ENCODE data around the gene RPS6KC1. TPM values are rescaled to one million over a fixed set of nuclear protein-coding genes. Genes with fewer than 3 reads are reported as not detected.
A peak's percentile ranks its signal among the peaks of the same experiment; 100 is the strongest.

The RPS6KC1 gene
- total and polyA plus RNA-seq, 9 of the 15 experiments (the other 6 are each of a cell fraction or from before 2014, with no cell fraction given), result 4.3 to 34.6 (median 20.9) TPM

DNA sequence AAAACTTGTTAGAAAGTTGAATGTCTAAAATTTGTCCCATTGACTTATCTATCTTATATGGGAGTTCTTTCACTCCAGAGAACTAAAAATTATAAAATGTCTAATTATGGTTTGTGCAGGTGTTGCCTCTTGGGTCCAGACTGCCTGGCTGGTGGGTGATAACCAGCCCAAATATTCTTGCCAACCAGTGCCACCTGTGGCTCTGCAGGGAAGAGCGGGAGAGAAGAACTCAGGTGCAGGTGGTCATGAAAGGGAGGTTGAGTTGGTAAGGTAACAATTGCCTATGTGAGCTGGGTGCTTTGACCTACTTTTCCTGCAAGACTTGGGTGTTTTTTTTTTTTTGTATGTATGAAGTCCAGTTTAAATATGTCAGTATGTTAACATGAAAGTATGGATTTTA, 10.2 kb downstream of the RPS6KC1 start:
- H3K79me2 ChIP-seq (ENCODE audit: control insufficient read depth, insufficient read depth, low read length), result peaks cover 89% of the 10 kb centered on the region

More for the DNA sequence above, 10.2 kb downstream of the RPS6KC1 start:
- no peaks in the 10 kb centered on the region for H3K9me1 ChIP-seq (ENCODE audit: control insufficient read depth, insufficient read depth, low read length)
- no peaks in the 10 kb centered on the region for H3K27me3 ChIP-seq (ENCODE audit: control insufficient read depth in 2 of 2, insufficient read depth in 2 of 2, low read length in 2 of 2)
- no peak for DNase-seq (ENCODE audit: extremely low read depth in 1 of 4, low spot score in 3 of 4)
- CTCF ChIA-PET (ENCODE audit: low intra/inter-chr PET ratio), result interaction anchor here (0.6 kb wide), 1 partner anchor 362 kb away, joined by 3 read pairs; no protein-coding TSS in a partner anchor
- no peak for TF ChIP-seq ZNF174 (CRISPR knock-in tag; IDR thresholded peaks at IDR 0.05)
- TF ChIP-seq, protein P1, sequence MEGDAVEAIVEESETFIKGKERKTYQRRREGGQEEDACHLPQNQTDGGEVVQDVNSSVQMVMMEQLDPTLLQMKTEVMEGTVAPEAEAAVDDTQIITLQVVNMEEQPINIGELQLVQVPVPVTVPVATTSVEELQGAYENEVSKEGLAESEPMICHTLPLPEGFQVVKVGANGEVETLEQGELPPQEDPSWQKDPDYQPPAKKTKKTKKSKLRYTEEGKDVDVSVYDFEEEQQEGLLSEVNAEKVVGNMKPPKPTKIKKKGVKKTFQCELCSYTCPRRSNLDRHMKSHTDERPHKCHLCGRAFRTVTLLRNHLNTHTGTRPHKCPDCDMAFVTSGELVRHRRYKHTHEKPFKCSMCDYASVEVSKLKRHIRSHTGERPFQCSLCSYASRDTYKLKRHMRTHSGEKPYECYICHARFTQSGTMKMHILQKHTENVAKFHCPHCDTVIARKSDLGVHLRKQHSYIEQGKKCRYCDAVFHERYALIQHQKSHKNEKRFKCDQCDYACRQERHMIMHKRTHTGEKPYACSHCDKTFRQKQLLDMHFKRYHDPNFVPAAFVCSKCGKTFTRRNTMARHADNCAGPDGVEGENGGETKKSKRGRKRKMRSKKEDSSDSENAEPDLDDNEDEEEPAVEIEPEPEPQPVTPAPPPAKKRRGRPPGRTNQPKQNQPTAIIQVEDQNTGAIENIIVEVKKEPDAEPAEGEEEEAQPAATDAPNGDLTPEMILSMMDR (IDR thresholded peaks at IDR 0.05 in 2 of 3, conservative IDR thresholded peaks at IDR 0.05 in 1 of 3; ENCODE audit: insufficient read depth in 2 of 3, low read depth in 1 of 3, low read length in 3 of 3), result peak in 2 of 3 experiments; percentile 7 to 40; a peak in 1 of 6 replicates
- intact Hi-C loops (cut with micrococcal nuclease) (no loop called here), in situ Hi-C loops (cut with MboI) (no loop called here)
- BruUV-seq (replicated peaks), result no TSS peak
- no peak overlapping the region for H3K4me2 ChIP-seq (ENCODE audit: insufficient read depth, low read length)
- peaks cover 17 to 19% of the 10 kb centered on the region in 2 experiments; a peak in 4 of 5 replicates for H3K4me1 ChIP-seq (replicated peaks in 1 of 2; ENCODE audit: control insufficient read depth in 2 of 2, insufficient read depth in 2 of 2, low read length in 2 of 2)
- no peak overlapping the region for H3K27ac ChIP-seq (ENCODE audit: extremely low read depth, low read depth, low read length)
- H4K20me1 ChIP-seq (replicated peaks; ENCODE audit: control insufficient read depth, insufficient read depth, low read length), result no peaks in the 10 kb centered on the region
- no peak overlapping the region for H3K4me3 ChIP-seq
- WGBS (ENCODE audit: insufficient coverage, low coverage, missing lambda C conversion rate), result 71% methylated on average over 1 of the region's 1 CpG
- POLR2A ChIA-PET, result interaction anchor here (1.1 to 2.2 kb wide), 4 partner anchors 9 to 21 kb away, joined by 3 to 7 read pairs (median 4); partner anchors contain the start of gene RPS6KC1
- no peak for ATAC-seq
- H3K9me3 ChIP-seq (replicated peaks; ENCODE audit: control insufficient read depth, insufficient read depth, low read depth, low read length), result no peaks in the 10 kb centered on the region; the same call in 1 of the 2 replicates
- H2AFZ ChIP-seq (ENCODE audit: low read depth, low read length), result no peak overlapping the region
- FAIRE-seq, result no peak
- H3K9ac ChIP-seq (ENCODE audit: insufficient read depth in 1 of 2, low read depth in 2 of 2, low read length in 2 of 2), result no peak overlapping the region
- H3K36me3 ChIP-seq (ENCODE audit: control insufficient read depth, insufficient read depth, low read length), result no peaks in the 10 kb centered on the region; the same call in 2 of the 3 replicates

Measured in K562 (cell line).